ENCODE data around the gene MEF2C. TPM values are rescaled to one million over a fixed set of nuclear protein-coding genes. Genes with fewer than 3 reads are reported as not detected.

The MEF2C gene
- total RNA-seq, 1 donor from 2014 or later, result 1.9 TPM

- no peaks in the 10 kb centered on the region for H3K36me3 Mint-ChIP-seq (ENCODE audit: insufficient read depth)
- no peak overlapping the region for H3K27ac Mint-ChIP-seq
- peaks cover 3% of the 10 kb centered on the region for H3K9me3 Mint-ChIP-seq (ENCODE audit: low read depth)
- no peaks in the 10 kb centered on the region for H3K27me3 Mint-ChIP-seq
- H3K4me1 Mint-ChIP-seq (ENCODE audit: low read depth), result peaks cover 7% of the 10 kb centered on the region
- TF ChIP-seq, protein P1, sequence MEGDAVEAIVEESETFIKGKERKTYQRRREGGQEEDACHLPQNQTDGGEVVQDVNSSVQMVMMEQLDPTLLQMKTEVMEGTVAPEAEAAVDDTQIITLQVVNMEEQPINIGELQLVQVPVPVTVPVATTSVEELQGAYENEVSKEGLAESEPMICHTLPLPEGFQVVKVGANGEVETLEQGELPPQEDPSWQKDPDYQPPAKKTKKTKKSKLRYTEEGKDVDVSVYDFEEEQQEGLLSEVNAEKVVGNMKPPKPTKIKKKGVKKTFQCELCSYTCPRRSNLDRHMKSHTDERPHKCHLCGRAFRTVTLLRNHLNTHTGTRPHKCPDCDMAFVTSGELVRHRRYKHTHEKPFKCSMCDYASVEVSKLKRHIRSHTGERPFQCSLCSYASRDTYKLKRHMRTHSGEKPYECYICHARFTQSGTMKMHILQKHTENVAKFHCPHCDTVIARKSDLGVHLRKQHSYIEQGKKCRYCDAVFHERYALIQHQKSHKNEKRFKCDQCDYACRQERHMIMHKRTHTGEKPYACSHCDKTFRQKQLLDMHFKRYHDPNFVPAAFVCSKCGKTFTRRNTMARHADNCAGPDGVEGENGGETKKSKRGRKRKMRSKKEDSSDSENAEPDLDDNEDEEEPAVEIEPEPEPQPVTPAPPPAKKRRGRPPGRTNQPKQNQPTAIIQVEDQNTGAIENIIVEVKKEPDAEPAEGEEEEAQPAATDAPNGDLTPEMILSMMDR (IDR thresholded peaks at IDR 0.05; ENCODE audit: unreplicated experiment), result no peak
- no peak for DNase-seq (ENCODE audit: low spot score, unreplicated experiment)
- no peak overlapping the region for H3K4me3 Mint-ChIP-seq (ENCODE audit: low read depth)
Measured at GRCh38 chr5:88808153-88808552, 74.8 kb downstream of the MEF2C start.

- TF ChIP-seq, protein P1 (IDR thresholded peaks at IDR 0.05; ENCODE audit: unreplicated experiment), result no peak
- no peak overlapping the region for H3K27ac Mint-ChIP-seq
- peaks cover 4% of the 10 kb centered on the region for H3K4me1 Mint-ChIP-seq (ENCODE audit: low read depth)
- H3K27me3 Mint-ChIP-seq, result no peaks in the 10 kb centered on the region
- DNase-seq (ENCODE audit: low spot score, unreplicated experiment), result no peak
- H3K36me3 Mint-ChIP-seq (ENCODE audit: insufficient read depth), result no peaks in the 10 kb centered on the region
- peaks cover 3% of the 10 kb centered on the region for H3K9me3 Mint-ChIP-seq (ENCODE audit: low read depth)
- no peak overlapping the region for H3K4me3 Mint-ChIP-seq (ENCODE audit: low read depth)
Measured at GRCh38 chr5:88807327-88807726, 75.7 kb downstream of the MEF2C start.

- H3K27me3 Mint-ChIP-seq, result no peaks in the 10 kb centered on the region
- H3K36me3 Mint-ChIP-seq (ENCODE audit: insufficient read depth), result no peaks in the 10 kb centered on the region
- H3K4me1 Mint-ChIP-seq (ENCODE audit: low read depth), result peaks cover 4% of the 10 kb centered on the region
- H3K27ac Mint-ChIP-seq, result no peak overlapping the region
- H3K9me3 Mint-ChIP-seq (ENCODE audit: low read depth), result peaks cover 3% of the 10 kb centered on the region
- DNase-seq (ENCODE audit: low spot score, unreplicated experiment), result no peak
- H3K4me3 Mint-ChIP-seq (ENCODE audit: low read depth), result no peak overlapping the region
- TF ChIP-seq, protein P1 (IDR thresholded peaks at IDR 0.05; ENCODE audit: unreplicated experiment), result no peak
Measured at GRCh38 chr5:88806338-88806737, 76.6 kb downstream of the MEF2C start.

GRCh38 chr5:88805151-88805784 lies 77.7 kb downstream of the MEF2C start:
- Mint-ChIP-seq H3K36me3 (ENCODE audit: insufficient read depth) (no peaks in the 10 kb centered on the region), H3K4me1 (ENCODE audit: low read depth) (peaks cover 4% of the 10 kb centered on the region), H3K4me3 (ENCODE audit: low read depth) (no peak overlapping the region), H3K27me3 (no peaks in the 10 kb centered on the region), H3K27ac (no peak overlapping the region), H3K9me3 (ENCODE audit: low read depth) (peaks cover 3% of the 10 kb centered on the region)
- DNase-seq (ENCODE audit: low spot score, unreplicated experiment), result no peak
- TF ChIP-seq, protein P1 (IDR thresholded peaks at IDR 0.05; ENCODE audit: unreplicated experiment), result no peak

GRCh38 chr5:88804444-88804843 lies 78.5 kb downstream of the MEF2C start:
- TF ChIP-seq, protein P1 (IDR thresholded peaks at IDR 0.05; ENCODE audit: unreplicated experiment), result no peak
- no peak for DNase-seq (ENCODE audit: low spot score, unreplicated experiment)
- no peaks in the 10 kb centered on the region for H3K36me3 Mint-ChIP-seq (ENCODE audit: insufficient read depth)
- H3K27ac Mint-ChIP-seq, result no peak overlapping the region
- H3K9me3 Mint-ChIP-seq (ENCODE audit: low read depth), result peaks cover 3% of the 10 kb centered on the region
- peaks cover 4% of the 10 kb centered on the region for H3K4me1 Mint-ChIP-seq (ENCODE audit: low read depth)
- no peak overlapping the region for H3K4me3 Mint-ChIP-seq (ENCODE audit: low read depth)
- H3K27me3 Mint-ChIP-seq, result no peaks in the 10 kb centered on the region
